HEK293 (cell line): ENCODE results near the gene STT3A.

ENCODE experiments used
- CTCF ChIA-PET: fragments of 350-600 bp; formaldehyde crosslinking; extraction: SDS; loops from one replicate; lab custom pipeline; 2021; ENCODE audit warnings: antibody characterized with exemption; lab: Yijun Ruan, JAX
- POLR2A ChIA-PET: fragments of 300-600 bp; formaldehyde crosslinking; extraction: SDS; loops from one replicate; lab custom pipeline; 2020; ENCODE audit warnings: antibody characterized with exemption, inconsistent platforms; lab: Yijun Ruan, JAX
- H3K27ac ChIP-seq: fragments of 200-500 bp; sonication (Bioruptor generic); 2 replicates; pipeline ENCODE4 v1.5.1; 2014; ENCODE audit warnings: low read depth, low read length, control low read depth, inconsistent platforms; ENCODE audit errors: extremely low read depth
- H3K36me3 ChIP-seq, 2 experiments: fragments of 200-500 bp in 1 of 2; sonication (Bioruptor generic) in 1 of 2; 1 replicate in 1 of 2; 2 replicates in 1 of 2; pipeline ENCODE4 v1.5.1; 2014 to 2017; ENCODE audit warnings: inconsistent platforms in 2 of 2, low read length in 2 of 2; ENCODE audit not compliant: control insufficient read depth in 2 of 2, insufficient read depth in 1 of 2
- H3K4me1 ChIP-seq: fragments of 200-500 bp; sonication (Bioruptor generic); 2 replicates; pipeline ENCODE4 v1.5.1; 2014; ENCODE audit warnings: mild to moderate bottlenecking, low read length, inconsistent platforms; ENCODE audit not compliant: control insufficient read depth, insufficient read depth
- H3K4me3 ChIP-seq: 2 replicates; pipeline ENCODE4 v1.5.1; 2011; ENCODE audit warnings: low read depth, mild to moderate bottlenecking, control low read depth, low read length, moderate library complexity
- H3K9me3 ChIP-seq: fragments of 200-500 bp; sonication (Bioruptor generic); 2 replicates; pipeline ENCODE4 v1.5.1; 2014; ENCODE audit warnings: low read depth, low read length, inconsistent platforms; ENCODE audit not compliant: control insufficient read depth, insufficient read depth
- FEZF1 ChIP-seq: fragments of 450-650 bp; formaldehyde crosslinking; IDR thresholded peaks from 2 replicates; pipeline ENCODE4 v1.5.1; 2016; ENCODE audit warnings: missing biosample characterization, missing genetic modification characterization
- GLI2 ChIP-seq: fragments of 450-650 bp; formaldehyde crosslinking; IDR thresholded peaks from 2 replicates; pipeline ENCODE4; 2017; ENCODE audit warnings: missing biosample characterization, missing genetic modification characterization, low read depth, borderline replicate concordance
- KLF1 ChIP-seq: fragments of 450-650 bp; formaldehyde crosslinking; IDR thresholded peaks from 2 replicates; pipeline ENCODE4 v1.5.1; 2016; ENCODE audit warnings: missing biosample characterization, missing genetic modification characterization
- KLF9 ChIP-seq: fragments of 450-650 bp; formaldehyde crosslinking; IDR thresholded peaks from 2 replicates; pipeline ENCODE4 v1.5.1; 2016; ENCODE audit warnings: missing biosample characterization, missing genetic modification characterization, low read depth
- OVOL3 ChIP-seq: fragments of 450-650 bp; formaldehyde crosslinking; IDR thresholded peaks from 2 replicates; pipeline ENCODE4 v1.5.1; 2016; ENCODE audit warnings: missing biosample characterization, missing genetic modification characterization
- PRDM4 ChIP-seq: fragments of 450-650 bp; formaldehyde crosslinking; IDR thresholded peaks from 2 replicates; pipeline ENCODE4 v1.5.1; 2017; ENCODE audit warnings: missing biosample characterization, missing genetic modification characterization
- SETDB1 ChIP-seq: IDR thresholded peaks from one replicate; pipeline ENCODE4 v1.6.1; 2017; ENCODE audit warnings: mild to moderate bottlenecking, low read length, moderate library complexity, mixed read lengths; ENCODE audit not compliant: insufficient read length
- ZBTB10 ChIP-seq: fragments of 450-650 bp; formaldehyde crosslinking; IDR thresholded peaks from 2 replicates; pipeline ENCODE4 v1.5.1; 2016; ENCODE audit warnings: missing biosample characterization, missing genetic modification characterization
- ZEB2 ChIP-seq: fragments of 450-650 bp; formaldehyde crosslinking; IDR thresholded peaks from 2 replicates; pipeline ENCODE4 v1.5.1; 2016; ENCODE audit warnings: missing biosample characterization, missing genetic modification characterization
- ZNF223 ChIP-seq: fragments of 450-650 bp; formaldehyde crosslinking; IDR thresholded peaks from 2 replicates; pipeline ENCODE4 v1.5.1; 2016; ENCODE audit warnings: missing biosample characterization, missing genetic modification characterization
- ZNF433 ChIP-seq: fragments of 450-650 bp; formaldehyde crosslinking; IDR thresholded peaks from 2 replicates; pipeline ENCODE4 v1.5.1; 2016; ENCODE audit warnings: missing biosample characterization, missing genetic modification characterization, low read depth
- ZNF488 ChIP-seq: fragments of 450-650 bp; formaldehyde crosslinking; IDR thresholded peaks from 2 replicates; pipeline ENCODE4 v1.5.1; 2016; ENCODE audit warnings: missing biosample characterization, missing genetic modification characterization
- ZNF580 ChIP-seq: fragments of 450-650 bp; formaldehyde crosslinking; IDR thresholded peaks from 2 replicates; pipeline ENCODE4 v1.5.1; 2016; ENCODE audit warnings: missing biosample characterization, missing genetic modification characterization
- ZNF624 ChIP-seq: fragments of 450-650 bp; formaldehyde crosslinking; IDR thresholded peaks from 2 replicates; pipeline ENCODE4 v1.5.1; 2017; ENCODE audit warnings: missing biosample characterization, missing genetic modification characterization
- ZNF639 ChIP-seq: fragments of 450-650 bp; formaldehyde crosslinking; IDR thresholded peaks from 2 replicates; pipeline ENCODE4 v1.5.1; 2016; ENCODE audit warnings: missing biosample characterization, missing genetic modification characterization
- ZNF701 ChIP-seq: fragments of 450-650 bp; formaldehyde crosslinking; IDR thresholded peaks from 2 replicates; pipeline ENCODE4 v1.5.1; 2016; ENCODE audit warnings: missing biosample characterization, missing genetic modification characterization
- ZNF76 ChIP-seq: fragments of 450-650 bp; formaldehyde crosslinking; IDR thresholded peaks from 2 replicates; pipeline ENCODE4; 2016; ENCODE audit warnings: low read depth, missing biosample characterization, missing genetic modification characterization, borderline replicate concordance
- TF ChIP-seq, protein P1 (sequence below): fragments of 450-650 bp; formaldehyde crosslinking; conservative IDR thresholded peaks from 2 replicates; pipeline ENCODE4 v1.5.1; 2016; ENCODE audit warnings: low read depth, missing biosample characterization, missing genetic modification characterization

Gene STT3A

DNA sequence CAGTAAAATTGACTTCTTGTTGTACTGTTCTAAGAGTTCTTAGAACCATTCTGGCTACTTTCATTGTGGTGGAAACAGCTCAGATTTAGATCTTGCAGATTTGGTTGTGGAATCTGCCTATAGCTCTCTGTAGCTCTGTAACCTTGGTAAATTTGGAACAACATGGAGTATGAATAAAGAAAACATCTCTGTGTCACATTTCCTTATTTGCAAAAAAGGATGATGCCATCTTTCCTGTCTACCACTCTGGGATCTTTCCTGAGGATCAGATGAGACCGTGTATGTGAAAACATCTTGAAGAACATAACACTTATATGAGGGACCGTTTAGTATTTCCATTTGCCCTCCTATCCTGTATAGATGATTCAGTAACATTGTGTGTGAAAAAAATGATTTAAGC lies 78.9 kb downstream of the STT3A start:
- H3K9me3 ChIP-seq, result no peaks in the 10 kb centered on the region
- H3K4me3 ChIP-seq, result no peak overlapping the region
- H3K36me3 ChIP-seq, result peaks cover 0 to 26% of the 10 kb centered on the region in 2 experiments; a peak in 2 of 3 replicates
- no peaks in the 10 kb centered on the region for H3K4me1 ChIP-seq
- POLR2A ChIA-PET, result no interaction called here
- no peak overlapping the region for H3K27ac ChIP-seq
- TF ChIP-seq PRDM4 (tag by site-specific recombination) (no peak), KLF1 (tag by site-specific recombination) (no peak), FEZF1 (tag by site-specific recombination) (no peak), ZNF580 (tag by site-specific recombination) (no peak), KLF9 (tag by site-specific recombination) (no peak), GLI2 (tag by site-specific recombination) (no peak), ZNF639 (tag by site-specific recombination) (no peak), ZNF223 (no peak), OVOL3 (tag by site-specific recombination) (no peak), ZBTB10 (tag by site-specific recombination) (no peak), ZNF433 (tag by site-specific recombination) (no peak), ZNF488 (tag by site-specific recombination) (no peak), SETDB1 (no peak), ZNF624 (tag by site-specific recombination) (no peak), ZNF701 (tag by site-specific recombination) (no peak), ZEB2 (tag by site-specific recombination) (no peak), ZNF76 (no peak)
- TF ChIP-seq, protein P1, sequence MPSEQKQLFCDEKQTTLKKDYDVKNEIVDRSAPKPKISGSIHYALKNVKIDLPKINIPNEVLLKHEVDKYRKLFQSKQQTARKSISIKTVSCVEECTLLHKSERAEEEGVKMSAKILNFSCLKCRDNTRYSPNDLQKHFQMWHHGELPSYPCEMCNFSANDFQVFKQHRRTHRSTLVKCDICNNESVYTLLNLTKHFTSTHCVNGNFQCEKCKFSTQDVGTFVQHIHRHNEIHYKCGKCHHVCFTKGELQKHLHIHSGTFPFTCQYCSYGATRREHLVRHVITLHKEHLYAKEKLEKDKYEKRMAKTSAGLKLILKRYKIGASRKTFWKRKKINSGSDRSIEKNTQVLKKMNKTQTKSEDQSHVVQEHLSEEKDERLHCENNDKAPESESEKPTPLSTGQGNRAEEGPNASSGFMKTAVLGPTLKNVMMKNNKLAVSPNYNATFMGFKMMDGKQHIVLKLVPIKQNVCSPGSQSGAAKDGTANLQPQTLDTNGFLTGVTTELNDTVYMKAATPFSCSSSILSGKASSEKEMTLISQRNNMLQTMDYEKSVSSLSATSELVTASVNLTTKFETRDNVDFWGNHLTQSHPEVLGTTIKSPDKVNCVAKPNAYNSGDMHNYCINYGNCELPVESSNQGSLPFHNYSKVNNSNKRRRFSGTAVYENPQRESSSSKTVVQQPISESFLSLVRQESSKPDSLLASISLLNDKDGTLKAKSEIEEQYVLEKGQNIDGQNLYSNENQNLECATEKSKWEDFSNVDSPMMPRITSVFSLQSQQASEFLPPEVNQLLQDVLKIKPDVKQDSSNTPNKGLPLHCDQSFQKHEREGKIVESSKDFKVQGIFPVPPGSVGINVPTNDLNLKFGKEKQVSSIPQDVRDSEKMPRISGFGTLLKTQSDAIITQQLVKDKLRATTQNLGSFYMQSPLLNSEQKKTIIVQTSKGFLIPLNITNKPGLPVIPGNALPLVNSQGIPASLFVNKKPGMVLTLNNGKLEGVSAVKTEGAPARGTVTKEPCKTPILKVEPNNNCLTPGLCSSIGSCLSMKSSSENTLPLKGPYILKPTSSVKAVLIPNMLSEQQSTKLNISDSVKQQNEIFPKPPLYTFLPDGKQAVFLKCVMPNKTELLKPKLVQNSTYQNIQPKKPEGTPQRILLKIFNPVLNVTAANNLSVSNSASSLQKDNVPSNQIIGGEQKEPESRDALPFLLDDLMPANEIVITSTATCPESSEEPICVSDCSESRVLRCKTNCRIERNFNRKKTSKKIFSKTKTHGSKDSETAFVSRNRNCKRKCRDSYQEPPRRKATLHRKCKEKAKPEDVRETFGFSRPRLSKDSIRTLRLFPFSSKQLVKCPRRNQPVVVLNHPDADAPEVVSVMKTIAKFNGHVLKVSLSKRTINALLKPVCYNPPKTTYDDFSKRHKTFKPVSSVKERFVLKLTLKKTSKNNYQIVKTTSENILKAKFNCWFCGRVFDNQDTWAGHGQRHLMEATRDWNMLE (tag by site-specific recombination), result no peak
- CTCF ChIA-PET, result no interaction called here
